Cardiac septum (tissue), 1 donor: ENCODE results near the gene NPPC. TPM values are rescaled to one million over a fixed set of nuclear protein-coding genes. Genes with fewer than 3 reads are reported as not detected.
A peak's percentile ranks its signal among the peaks of the same experiment; 100 is the strongest.
"Not testable (repeated sequence)": the region's sequence is repeated elsewhere in the genome, so short reads cannot be mapped to it uniquely, and the experiment has no call there.

Experiments
- DNase-seq: peaks from one replicate; pipeline ENCODE4 v3.0.0-alpha.2; 2020; ENCODE audit warnings: low spot score
- intact Hi-C: fragments of 100-400 bp; cut with DNase I; formaldehyde crosslinking; loops from one replicate; pipeline ENCODE4 v1.14.0; 2022
- microRNA-seq: library from miRNA; unstranded; fragments of <30 nt; microRNA quantifications from one replicate; pipeline ENCODE4 v1.2.0, GENCODE V29; 2020
- total RNA-seq: library from RNA; stranded (reverse); fragmentation: NEBNext Ultra II Directional; extraction: Animal tissue kit (Norgen Biotek cat#: 25700); gene quantifications from one replicate; pipeline ENCODE4 v1.2.1, GENCODE V29; 2021
- donor health status: DM: no; HTN: no; CAD: no.

Gene NPPC
- total RNA-seq, 1 donor from 2014 or later = 0.30 TPM

GRCh38 chr2:231900972-231901371 is 25.2 kb downstream of the NPPC start:
- intact Hi-C loops = no loop called here
- DNase-seq = no peak

DNA sequence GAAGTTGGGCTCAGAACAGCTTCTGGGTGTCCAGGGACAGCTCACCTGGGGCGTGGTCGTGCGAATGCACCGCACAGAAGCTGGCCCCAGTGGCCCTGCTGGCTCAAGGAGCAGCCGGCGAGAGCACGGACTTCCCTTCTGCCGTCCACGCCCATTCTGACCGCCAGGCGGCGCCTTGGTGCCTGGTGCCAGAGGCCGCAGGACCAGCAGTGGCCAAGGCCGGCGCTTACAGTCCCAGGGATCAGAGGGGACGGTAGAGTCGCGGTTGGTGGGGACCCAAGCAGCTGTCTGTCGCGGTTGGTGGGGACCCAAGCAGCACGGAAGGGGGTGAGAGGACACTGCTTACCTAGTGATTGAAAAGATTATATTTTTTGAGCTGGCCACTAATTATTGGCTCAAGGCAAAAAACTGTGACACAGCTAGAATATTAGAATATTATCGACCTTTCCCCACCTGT is 25.7 kb downstream of the NPPC start:
- peak; percentile 82 for DNase-seq
- intact Hi-C loops = no loop called here

GRCh38 chr2:231894566-231895380 is 31.4 kb downstream of the NPPC start:
- intact Hi-C loops = no loop called here
- peak; percentile 74 for DNase-seq

DNA sequence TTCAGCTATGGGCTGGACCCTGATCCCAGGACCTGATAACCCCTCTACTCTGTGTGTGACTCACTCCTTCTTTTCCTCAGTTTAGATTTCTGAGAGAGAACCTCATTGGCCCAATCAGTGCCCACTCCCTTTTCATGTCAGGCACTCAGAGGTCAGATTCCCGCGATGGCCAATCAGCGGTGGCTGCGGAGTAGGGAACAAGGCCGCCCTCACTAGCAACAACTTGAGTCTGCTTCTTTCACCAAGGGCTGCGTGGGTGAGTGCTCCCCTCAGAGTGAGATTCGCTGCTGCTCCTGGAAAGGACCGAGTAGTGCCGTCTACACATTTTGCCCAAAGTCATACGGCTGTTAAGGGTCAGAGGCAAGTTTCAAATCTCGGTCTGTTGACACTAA is 34.7 kb downstream of the NPPC start:
- DNase-seq = no peak
- intact Hi-C loops = no loop called here

- DNase-seq = no peak
- intact Hi-C loops = no loop called here
Measured at GRCh38 chr2:231890896-231891513, 35.2 kb downstream of the NPPC start.

DNA sequence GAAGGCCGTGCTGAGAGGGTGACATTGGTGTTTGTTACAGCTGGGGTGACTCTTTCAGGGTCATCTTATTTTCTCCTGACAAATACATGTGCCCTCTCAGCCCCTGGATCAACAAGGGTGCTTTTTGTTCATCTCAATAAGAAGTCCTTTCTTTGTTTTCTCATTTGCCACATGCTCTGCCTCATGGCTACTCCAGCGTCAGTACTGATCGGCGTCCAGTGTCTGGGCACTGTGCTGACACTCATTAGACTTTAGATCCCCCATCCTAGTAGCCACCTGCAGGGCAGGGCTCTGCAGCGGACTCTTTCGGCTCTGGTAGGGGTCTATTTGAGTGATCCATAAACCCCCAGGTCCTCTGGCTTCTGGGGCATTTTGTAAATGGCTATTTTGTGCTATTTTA is 38.4 kb downstream of the NPPC start:
- intact Hi-C loops = no loop called here
- no peak for DNase-seq

DNA sequence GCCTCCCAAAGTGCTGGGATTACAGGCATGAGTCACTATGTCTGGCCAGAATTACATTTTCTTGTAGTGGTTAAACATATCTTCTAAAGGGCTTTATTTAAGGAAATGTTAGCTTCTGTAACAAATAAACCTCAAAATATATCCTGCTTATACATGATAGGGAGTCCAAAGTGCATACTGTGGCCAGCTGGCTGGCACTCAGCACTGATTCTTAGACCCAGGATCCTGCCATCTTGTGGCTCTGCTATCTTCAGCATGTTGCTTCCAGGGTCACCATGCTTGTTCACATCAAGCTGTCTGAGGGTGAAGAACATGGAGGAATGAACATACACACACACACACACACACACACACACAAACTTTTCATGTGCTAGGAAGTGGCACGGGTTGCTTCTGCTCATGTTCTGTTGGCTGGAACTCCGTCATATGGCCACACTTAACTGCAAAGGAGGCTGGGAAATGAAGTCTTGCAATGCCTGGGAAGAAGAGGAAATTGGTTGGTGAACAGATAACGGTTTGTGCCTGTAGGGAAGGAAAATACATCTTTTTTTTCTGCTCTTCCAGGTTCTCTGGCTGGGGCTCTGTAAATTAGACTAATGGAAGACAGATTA is 40.0 kb downstream of the NPPC start:
- intact Hi-C loops = no loop called here
- DNase-seq = no peak

DNA sequence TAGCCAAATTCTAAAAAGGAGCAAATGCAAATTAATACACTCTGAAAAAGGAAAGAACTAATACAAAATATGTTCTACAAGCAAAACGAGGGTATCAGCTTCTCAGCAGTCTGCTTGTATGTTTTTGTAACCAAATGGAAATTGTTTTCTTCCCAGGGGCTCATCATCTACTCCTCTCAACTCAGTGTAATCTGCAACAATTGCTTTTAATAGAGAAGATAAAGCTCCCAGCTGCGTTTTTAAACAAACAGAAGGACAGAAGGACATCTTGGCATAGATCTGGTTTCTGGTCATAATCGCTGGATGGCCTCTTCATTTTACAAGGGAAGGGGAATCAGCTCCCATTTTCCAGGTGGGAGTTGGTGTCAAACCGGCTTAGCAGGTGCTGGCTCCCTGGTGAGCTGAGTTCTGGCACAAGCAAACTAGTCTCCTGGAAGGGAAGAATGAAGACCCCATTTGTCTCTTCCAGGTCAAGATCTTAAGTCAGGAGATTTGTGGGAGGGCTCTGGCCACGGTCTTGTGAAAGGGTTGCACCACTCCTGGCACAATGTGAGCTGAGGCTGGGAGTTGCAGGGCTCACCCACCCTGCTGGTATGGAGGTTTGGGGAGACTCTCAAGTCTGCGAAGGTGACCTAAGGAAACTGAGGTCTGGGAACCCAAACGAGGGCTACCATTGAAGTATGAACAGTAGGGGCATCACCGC is 41.6 kb downstream of the NPPC start:
- DNase-seq = no peak
- intact Hi-C loops = no loop called here

DNA sequence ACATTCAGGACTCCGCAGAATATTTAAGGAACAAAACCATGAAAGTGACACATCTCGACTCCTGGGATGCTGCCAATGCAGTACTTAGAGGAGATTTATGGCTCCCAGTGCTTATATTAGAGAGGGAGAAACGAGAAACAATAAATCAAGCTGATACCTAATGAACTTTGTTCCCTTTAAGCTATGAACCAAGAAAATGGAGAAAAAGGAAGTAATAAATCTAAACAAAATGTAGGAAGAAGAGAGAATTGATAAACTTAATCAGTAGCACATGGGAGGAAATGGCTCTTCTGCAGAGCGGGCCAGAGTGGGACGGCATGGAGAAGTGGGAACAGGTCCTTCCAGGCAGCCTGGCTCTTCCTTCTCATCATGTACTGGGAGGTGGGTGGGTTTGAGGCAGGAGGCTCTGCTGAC is 42.7 kb downstream of the NPPC start:
- intact Hi-C loops = no loop called here
- DNase-seq = peak; percentile 12

DNA sequence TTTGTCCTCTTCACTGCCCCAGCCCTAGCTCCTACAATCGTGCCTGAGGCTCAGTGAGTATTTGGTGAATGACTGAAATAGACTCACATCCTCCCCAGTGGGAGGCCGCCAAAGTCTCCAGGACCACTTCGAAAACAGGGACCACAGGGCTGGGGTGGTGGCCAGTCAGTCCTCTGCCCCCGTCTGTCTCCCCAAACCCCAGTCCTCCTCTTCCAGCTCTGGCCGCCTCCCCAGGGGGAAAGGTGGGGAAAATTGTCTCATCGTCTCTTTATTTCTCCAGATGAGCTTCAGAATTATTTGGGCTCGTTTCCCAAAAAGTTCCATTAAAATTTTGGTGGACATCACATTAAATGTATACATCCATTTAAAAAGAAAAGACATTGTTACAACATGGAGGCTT is 43.5 kb downstream of the NPPC start:
- peak; percentile 10 for DNase-seq
- intact Hi-C loops = no loop called here

- intact Hi-C loops, DNase-seq: not testable (repeated sequence)
Measured at GRCh38 chr2:231880371-231880770, 45.8 kb downstream of the NPPC start.

- DNase-seq = no peak
- intact Hi-C loops = no loop called here
Measured at GRCh38 chr2:231879216-231879615, 47.0 kb downstream of the NPPC start.

GRCh38 chr2:231877533-231878456 is 48.4 kb downstream of the NPPC start:
- DNase-seq = peak; percentile 27
- intact Hi-C loops = no loop called here

GRCh38 chr2:231874944-231875343 is 51.3 kb downstream of the NPPC start:
- intact Hi-C loops = no loop called here
- DNase-seq = no peak

Small RNA genes within 50 kb of the gene (microRNA-seq; reads per million reads assigned to microRNA genes)
- not detected for gene MIR1471

Other genes with a start within 250 kb of the NPPC start
- 256 TPM for gene PTMA, start 217.9 kb downstream of the NPPC start, total RNA-seq
- gene PDE6D, start 145.1 kb downstream of the NPPC start, total RNA-seq = 17.9 TPM
- 23.4 TPM for gene COPS7B, start 140.0 kb downstream of the NPPC start, total RNA-seq
- 18.6 TPM for gene DIS3L2, start 35.3 kb upstream of the NPPC start, total RNA-seq